GM19099 (cell line): ENCODE measurements around the gene ZNF311.

Experiments
- POLR2A ChIP-seq: IDR thresholded peaks from 3 replicates; pipeline ENCODE4 v1.6.1; 2011; ENCODE audit warnings: low read depth; ENCODE audit not compliant: insufficient read length; ENCODE audit errors: extremely low read depth

The ZNF311 gene

DNA sequence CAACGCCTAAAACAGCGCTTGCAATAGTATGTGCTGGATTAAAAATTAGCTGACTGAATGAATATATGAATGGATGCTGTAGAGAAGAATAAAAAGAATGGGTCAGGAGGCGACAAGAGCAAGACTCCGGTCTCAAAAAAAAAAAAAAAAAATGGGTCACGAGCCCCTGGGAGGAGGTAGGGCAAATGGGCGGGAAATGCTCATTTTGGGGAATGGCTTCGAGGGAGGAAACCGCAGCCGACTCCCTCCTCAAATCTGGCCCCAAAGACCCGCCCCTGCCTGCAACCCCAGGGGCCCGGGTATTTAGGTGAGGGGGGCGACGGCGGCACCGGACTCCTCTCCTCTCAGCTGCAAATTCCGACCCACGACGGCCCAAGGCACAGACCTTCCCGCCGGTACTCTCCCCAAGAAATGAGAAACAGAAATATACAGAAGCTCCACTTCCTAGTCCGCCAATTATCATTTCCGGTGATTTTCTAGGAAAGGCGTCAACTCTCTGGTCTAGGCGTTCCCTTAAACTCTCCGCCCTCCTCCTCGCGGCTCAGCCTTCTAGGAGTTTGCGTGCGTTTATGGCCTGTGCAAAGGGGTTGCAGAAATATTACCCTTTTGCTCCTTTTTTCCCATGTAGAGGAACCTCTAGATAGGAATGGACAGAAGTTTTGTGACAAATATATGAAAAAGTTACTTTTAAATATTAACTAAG lies at the start of gene ZNF311:
TSS of gene ZNF311 (minus strand) at position 133 of the 703 bp plus-strand sequence. CDS start 1,361 bp downstream, outside the sequence.
- no peak for TF ChIP-seq POLR2A

GRCh38 chr6:29051680-29052079 lies 46.6 kb upstream of the ZNF311 start:
- no peak for TF ChIP-seq POLR2A

- no peak for TF ChIP-seq POLR2A
These were observed 40.0 kb upstream of the ZNF311 start, which contains the start of gene OR2W1 for GRCh38 chr6:29045075-29045474. Gene OR2W1 (minus strand): TSS chr6:29045175. CDS start chr6:29045175, 0 bp downstream.

- no peak for TF ChIP-seq POLR2A
These were observed 30.8 kb upstream of the ZNF311 start for GRCh38 chr6:29035951-29036350.

GRCh38 chr6:29028821-29029220 lies 23.7 kb upstream of the ZNF311 start:
- no peak for TF ChIP-seq POLR2A

DNA sequence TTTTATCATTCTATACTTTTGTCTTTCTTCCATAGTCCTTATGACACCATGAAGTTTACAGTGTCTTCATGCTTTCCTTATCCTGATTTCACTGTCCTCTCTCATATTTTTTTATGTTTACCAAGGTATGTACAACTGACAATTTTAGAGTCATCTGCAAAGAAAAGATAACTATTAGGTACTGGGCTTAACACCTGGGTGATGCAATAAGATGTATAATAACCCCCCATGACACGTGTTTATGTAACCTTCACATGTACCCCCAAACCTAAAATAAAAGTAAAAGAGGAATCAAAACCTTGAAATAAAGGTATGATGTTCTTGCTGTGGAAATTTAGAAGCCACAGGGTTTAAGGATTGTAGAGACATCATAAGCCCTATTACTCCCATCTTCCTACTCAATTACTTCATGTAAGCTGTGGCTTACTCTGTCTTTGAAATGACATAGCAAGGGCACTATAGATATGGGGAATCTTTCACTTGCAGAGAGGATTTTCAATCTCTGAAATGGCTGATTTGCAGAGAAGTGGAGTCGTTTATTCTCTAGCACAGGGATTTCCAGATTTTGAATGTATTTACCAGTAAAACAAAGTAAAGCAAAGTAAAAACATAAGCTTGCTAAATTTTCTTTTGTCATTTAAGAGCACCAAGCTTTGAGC lies 20.9 kb upstream of the ZNF311 start:
- no peak for TF ChIP-seq POLR2A

DNA sequence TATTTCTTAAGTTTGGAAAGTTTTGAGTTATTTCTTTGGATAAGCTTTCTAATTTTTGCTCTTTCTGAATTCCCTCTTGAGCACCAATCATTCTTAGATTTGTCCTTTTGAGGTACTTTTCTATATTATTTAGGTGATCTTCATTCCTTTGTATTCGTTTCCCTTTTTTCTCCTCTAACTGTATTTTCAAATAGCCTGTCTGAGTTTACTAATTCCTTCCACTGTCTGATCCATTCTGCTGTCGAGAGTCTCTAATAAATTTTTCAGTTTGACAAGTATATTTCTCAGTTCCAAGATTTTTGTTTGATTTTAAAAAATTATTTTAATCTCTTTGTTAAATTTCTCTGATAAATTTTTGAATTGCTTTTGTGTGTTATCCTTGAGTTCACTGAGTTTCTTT lies 16.3 kb upstream of the ZNF311 start:
- no peak for TF ChIP-seq POLR2A

DNA sequence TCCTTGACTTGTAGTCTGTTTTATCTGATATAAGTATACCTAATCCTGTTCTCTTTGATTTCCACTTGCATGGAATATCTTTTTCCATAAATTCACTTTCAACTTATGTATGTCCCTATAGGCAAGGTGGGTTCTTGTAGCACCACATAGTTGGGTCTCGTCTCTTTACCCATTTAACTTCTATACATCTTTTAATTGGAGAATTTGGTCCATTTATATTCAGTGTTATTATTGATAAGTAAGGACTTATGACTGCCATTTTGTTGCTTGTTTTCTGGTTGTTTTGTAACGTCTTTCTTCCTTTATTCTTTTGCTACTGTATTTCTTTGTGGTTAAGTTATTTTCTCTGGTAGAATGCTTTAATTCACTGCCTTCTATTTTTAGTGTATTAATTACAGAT lies 14.5 kb upstream of the ZNF311 start:
- no peak for TF ChIP-seq POLR2A

DNA sequence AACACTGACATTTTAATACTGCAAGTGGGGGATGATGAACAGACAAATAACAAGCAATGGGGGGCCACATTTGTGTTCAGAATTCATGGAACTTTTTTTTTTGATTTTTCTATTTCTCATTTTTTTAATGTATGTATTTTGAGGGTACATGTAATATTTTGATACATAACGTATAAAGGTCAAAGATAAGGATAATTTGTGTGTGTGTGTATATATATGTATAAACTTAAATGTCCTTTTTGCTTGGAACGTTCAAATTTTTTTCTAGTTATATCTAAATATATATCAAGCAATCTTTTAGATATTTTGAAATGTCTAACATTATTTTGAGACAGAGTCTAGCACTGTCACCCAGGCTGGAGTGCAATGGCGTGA lies 12.3 kb upstream of the ZNF311 start:
- TF ChIP-seq POLR2A, result no peak

GRCh38 chr6:29016559-29017427 lies 11.7 kb upstream of the ZNF311 start:
- TF ChIP-seq POLR2A, result no peak

DNA sequence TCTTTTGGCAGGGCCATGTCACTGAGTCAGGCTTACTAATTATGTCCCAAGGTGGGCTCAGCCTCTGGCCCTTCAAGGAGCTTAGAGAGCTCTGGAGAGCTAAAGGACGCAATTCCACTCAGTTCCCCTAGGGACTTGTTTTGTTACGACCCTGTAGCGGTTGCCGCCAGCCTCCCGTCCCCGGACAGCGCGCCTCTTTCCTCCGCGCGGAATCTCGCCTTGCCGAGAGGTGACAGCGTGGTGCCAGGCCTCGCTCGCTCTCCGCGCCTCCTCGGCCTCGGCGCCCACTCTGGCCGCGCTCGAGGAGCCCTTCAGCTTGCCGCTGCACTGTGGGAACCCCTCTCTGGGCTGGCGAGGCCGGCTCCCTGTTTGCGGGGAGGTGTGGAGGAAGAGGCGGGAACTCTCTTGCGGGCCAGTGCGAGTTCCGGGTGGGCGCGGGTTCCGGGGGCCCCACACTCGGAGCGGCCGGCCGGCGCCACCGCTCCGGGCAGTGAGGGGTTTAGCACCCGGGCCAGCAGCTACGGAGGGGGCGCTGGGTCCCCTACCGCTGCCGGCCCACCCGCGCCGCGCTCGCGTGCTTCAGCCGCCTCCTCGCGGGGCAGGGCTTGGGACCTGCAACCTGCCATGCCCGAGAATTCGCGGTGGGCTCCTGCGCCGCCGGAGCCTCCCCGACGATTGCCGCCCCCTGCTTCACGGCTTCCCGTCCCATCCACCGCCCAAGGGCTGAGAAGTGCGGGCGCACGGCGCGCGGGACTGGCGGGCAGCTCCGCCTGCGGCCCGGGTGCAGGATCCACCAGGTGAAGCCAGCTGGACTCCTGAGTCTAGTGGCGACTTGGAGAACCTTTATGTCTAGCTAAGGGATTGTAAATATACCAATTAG lies 9.9 kb upstream of the ZNF311 start:
- no peak for TF ChIP-seq POLR2A

DNA sequence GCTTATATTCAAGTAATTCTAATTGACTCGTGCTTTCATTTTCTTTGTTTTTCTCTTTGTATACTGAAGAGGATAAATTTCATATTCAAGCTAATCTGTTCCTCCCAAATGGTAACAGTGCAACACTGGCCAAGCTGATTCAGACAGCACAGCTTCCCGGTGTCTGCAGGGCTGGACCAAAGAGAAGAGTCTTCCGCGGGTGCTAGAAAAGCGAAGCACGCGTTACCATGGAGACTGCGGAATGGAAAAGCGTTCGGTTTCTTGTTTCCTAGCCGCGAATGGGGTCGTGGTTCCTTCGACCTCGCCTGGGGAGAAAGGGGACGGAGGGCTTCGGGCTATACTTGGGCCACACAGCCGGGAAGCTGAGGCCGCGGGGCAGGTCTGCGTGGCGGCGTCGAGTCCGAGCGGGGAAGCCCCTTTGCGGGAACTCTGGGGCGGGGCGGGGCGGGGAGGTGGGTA lies 6.2 kb upstream of the ZNF311 start:
- no peak for TF ChIP-seq POLR2A

- no peak for TF ChIP-seq POLR2A
These were observed 4.2 kb upstream of the ZNF311 start for GRCh38 chr6:29009358-29009757.

DNA sequence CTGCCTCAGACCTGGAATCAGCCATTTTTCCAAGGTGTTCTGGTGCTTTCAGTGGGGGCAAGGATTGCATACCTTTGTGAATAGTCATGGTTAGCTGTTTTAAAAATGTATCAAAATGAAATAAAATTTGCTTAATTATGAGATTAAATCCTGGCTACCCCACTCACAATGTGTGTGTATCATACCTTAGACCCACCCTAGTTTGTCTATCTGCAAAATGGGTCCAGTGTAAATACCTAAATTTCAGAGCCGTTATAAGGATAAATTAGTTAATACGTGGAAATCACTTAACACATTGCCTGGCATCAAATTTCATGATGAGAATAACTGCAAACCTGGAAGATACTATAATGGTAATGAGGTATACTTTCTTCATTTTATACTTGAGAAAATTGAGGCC lies 3.0 kb upstream of the ZNF311 start:
- TF ChIP-seq POLR2A, result no peak
